Kasumi-1 (cell line): ENCODE data around the gene PRKCE.
A peak's percentile ranks its signal among the peaks of the same experiment; 100 is the strongest.

ENCODE experiments used
- DNase-seq, 2 experiments: peaks; one replicate each; lab custom pipeline; 2025; lab: John Stamatoyannopoulos, UW

PRKCE gene

DNA sequence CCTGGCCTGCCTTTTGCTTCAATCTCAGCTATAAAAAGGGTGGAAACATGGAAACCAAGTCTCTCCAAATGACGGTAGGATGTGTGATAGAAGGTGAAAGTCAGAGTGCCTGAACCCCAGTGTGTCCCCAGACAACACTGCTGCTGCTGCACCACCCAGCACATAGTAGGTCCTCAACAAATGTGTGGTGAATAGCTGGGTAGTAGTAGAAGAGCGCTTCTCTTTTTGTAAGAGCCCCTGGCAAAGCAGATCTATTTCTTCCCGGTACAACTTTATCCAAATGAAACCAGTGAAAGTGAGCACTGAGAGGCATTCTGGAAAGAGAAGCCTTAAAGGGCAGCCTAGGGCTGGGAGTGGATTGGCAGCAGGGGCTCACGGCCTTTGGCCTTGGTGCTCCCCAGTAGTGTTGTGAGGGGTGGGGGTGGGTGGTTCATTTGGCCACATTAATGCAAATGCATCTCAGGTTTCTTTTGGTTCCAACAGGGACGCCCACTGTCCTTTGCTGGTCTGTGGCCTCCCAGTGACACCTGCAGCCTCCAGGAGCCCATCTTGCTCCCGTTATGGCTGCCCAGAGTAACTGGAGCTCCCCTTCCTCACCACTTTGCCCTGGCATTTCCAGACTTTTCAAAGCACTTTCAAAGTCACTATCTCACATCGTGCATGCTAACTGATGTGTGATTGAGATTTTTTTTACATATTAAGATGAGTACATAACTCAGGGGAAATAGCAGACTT, 341.4 kb downstream of the PRKCE start:
- no peak for DNase-seq

- peak; percentile 77 to 81 for DNase-seq
These were observed 342.1 kb downstream of the PRKCE start for GRCh38 chr2:45993476-45993991.

DNA sequence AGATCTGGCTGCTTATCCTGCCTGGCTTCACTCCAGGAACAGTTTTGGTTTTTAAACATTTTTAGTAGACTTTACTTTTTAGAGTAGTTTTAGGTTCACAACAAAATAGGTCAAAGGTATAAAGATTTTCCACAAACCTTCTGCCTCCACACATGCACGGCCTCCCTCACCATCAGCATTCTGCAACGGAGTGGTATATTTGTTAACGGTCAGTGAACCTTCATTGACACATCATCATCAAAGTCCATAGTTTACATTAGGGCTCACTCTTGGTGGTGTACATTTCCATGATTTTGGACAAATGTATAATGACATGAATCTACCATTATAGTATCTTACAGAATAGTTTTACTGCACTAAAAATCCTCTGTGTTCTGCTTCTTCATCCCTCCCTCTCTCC, 342.6 kb downstream of the PRKCE start:
- no peak for DNase-seq

DNA sequence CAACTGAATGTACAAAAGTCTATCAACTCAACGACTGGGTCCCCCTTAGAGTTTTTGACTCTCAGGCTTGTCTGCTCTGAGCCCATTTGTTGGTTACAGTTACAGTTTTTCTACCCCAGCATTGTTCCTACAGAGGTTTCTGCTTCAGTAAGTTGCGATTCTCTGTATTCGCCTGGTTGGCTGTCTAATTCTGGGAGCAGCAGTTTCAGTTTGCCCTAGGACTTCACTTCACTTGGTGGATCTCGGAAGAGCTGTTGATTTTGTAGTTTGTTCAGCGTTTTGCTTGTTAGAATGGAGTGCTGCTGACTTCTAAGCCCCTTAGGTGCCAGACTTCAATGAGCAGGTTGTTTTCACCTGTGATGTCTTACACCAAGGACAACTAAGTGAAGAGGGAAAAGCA, 349.2 kb downstream of the PRKCE start:
- DNase-seq = no peak

- no peak for DNase-seq
These were observed 349.8 kb downstream of the PRKCE start for GRCh38 chr2:46001290-46001689.

DNA sequence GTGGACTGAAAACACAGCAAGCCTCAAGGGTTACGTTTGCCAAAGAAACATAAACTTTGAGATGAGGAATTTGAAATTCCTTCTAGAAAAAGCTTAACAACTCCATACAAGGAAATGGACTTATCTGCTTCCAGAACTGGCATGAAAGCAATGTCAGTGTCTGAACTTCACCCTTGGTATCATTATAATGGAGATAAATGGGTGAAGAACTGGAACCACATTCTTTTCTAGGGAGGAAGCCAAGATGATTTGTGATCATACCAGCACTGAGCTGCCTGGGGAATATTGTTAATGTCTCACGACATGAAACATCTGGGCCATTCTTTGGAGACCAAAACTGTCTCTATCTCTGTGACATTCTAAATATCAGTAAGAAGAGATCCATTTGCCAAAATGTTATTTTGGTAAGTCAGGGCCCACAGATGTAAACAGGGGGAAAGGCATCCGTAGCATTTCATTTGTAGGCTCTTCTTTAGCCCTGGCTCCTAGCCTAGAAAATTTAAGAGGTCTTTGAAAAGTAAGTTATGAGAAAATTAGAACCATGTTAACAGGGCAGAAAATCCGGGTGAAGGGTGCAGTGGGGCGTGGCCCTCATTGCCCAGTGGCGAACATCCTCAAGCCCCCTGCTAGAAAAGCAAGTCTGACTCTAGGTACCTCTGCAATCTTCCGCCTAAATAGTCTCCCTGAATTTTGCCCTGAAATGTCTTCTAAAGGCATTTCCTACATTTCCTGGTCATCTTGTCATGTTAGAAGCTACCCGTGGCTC, 350.4 kb downstream of the PRKCE start:
- no peak for DNase-seq

DNA sequence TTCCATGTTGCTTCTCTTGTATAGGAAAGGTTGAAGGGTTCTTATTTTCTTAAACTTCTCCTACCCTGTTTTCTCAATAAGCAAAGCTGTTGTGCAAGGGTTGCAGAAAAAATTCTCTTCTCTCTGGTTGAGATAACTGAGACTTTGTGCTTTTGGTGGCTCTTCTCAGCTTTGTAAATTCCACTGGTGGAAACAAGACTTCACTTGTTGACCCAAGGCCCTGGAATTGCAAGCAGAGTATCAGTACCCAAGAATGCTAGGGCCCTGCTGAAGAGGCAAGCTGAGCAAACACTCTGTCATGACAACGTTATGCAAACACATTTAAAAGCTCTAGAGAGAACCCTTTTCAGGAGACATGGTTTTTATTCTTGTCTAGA, 351.0 kb downstream of the PRKCE start:
- DNase-seq = no peak

- DNase-seq = no peak
These were observed 351.5 kb downstream of the PRKCE start for GRCh38 chr2:46002947-46003346.

DNA sequence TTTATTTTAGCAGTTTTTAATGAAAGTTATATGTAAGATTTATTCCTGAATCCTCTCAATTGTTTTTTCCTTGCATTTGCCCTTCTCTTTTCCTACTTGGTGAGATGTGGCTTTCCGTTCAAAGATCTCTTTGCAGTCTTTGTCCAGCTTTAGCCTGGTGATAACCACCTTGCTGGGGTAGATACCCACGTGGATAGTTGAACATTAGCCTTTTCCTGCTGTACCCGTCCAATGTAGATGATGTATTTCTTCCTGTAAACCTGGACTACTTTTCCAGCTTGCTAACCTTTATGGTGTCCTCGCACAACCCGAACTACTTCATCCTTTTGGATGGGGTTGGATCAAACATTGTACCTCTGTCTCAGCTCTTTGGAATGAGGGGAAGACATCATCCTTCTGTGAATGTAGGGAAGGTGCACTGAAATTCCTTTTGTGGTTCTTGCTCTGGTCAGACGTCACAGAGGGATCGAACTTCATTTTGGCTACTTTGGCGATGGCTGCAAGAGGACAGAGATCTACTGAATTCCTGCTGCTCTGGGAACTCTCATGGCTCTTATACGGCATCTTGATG, 352.5 kb downstream of the PRKCE start:
- no peak for DNase-seq

DNA sequence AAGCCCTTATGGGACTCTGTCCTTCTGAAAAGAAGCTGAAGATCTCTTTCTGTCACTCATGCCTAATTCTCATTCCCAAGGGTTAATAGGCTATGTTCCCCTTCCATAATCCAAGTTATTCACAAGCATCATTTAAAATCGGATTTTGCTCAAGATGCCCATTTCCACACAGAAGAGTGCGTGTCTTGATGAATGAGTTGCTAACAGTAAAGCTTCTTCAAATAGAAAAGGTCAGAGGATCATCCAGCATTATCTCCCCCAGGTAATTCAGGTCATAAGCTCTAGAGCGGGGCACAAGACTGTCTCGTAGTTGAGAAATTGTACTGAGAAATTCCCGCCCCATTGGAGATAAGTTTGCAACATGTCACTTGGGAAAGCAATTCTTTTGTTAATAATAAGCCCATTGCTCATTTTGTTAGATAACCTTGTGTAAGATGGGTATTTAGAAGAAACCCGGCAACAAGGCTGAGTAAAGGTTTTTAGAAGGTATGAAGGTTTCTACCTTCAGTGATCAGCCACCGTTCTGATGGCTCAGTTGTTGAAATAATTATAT, 355.1 kb downstream of the PRKCE start:
- DNase-seq = no peak

- no peak for DNase-seq
These were observed 355.9 kb downstream of the PRKCE start for GRCh38 chr2:46007412-46007811.

GRCh38 chr2:46008091-46008870, 356.8 kb downstream of the PRKCE start:
- no peak for DNase-seq

DNA sequence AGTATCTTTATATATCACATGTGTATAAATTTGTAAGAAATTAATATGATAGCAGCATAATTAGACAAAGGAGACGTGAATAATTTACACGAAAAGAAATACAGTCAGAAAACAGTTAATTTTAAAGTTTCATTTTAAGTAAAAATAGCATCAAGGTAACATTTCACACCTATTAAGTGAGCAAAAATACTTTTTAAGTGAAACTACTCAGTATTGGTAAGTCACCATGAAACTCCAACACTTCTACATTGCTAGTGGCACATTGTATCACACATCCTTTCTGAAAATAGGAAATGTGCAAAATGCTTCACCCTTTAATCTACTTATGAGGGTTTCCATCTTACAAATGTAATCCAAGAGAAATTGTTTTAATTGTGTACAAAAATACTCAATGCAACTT, 357.8 kb downstream of the PRKCE start:
- no peak for DNase-seq

- no peak for DNase-seq
These were observed 358.3 kb downstream of the PRKCE start for GRCh38 chr2:46009772-46010171.

- no peak for DNase-seq
These were observed 358.9 kb downstream of the PRKCE start for GRCh38 chr2:46010223-46010924.

- DNase-seq = peak; percentile 54 to 69
These were observed 359.5 kb downstream of the PRKCE start for GRCh38 chr2:46010925-46011490.

- DNase-seq = no peak
These were observed 361.3 kb downstream of the PRKCE start for GRCh38 chr2:46012618-46013240.

DNA sequence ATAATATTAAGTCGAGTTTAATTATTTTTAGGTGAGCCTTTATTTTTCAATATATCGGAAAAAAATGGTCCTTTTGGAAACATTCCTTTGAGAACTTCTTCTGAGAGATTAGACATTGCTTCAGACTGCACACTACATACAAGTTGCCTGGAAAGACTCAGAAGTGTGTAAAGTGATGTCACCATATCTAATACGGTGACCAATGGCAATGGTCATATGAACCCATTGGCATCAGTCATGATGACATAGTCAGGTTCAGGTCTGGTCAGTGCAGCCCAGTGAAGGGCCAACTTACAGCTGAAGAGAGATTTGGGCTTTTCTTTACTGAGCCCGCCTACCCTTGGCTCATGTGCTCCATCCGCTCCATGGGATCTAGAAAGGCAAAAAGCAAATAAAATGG, 362.3 kb downstream of the PRKCE start:
- DNase-seq = no peak

DNA sequence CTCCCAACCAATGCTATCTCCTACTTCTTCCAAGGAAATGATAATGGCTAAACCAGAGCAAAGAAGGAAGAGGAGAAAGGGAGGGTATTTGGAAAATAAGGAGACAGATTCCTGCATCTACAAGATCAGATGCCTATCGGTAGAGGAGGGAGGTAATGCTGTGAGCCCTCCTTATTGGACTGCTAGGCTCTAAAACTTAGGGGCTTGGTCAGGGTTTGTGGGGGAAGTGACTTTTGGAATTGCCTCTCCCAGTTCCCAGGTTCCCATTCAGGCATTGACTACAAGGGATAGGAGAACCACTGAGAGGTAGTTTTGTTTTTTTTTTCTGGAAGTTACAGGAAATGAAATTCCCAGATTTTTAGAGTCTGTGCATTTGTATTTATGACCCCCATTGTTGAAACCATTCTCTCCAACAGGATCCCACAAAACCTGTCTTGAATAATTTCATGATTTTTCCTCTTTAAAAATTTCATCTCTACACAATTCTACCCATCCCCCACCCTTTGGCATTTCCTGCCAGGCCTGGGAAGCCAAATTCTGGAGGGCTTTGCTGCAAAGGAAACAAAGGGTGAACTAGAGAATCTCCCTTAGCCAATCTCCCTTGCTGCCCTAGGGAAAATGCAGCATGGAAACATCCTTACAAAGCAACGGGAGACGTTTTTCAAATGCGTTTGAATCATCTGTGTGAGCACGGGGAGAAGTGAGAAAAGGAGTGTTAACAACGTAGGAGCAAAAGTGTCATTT, 363.6 kb downstream of the PRKCE start:
- no peak for DNase-seq

DNA sequence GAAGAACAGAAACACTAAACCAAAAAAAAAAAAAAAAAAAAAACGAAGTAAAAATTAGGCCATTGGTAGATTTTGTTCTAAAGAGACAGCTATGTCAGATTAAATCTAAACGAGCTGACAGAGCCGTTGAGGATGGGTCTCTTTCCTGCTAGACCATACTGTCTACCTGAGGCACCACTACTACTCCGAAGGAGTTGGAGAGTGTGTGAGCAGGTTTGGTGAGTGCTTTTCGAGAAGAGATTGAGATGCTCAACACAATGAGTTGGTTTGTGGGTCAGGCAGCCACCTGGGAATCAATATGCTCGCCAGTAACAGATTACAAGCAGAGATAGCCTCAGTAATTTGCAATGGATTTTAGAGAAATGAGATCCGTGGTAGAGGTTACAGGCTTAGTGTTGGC, 364.2 kb downstream of the PRKCE start:
- no peak for DNase-seq
